Transverse colon (tissue), 4 donors: ENCODE measurements around the gene ARHGAP30. TPM values are rescaled to one million over a fixed set of nuclear protein-coding genes. Genes with fewer than 3 reads are reported as not detected.
A peak's percentile ranks its signal among the peaks of the same experiment; 100 is the strongest.

ENCODE experiments used
- DNase-seq: peaks from one replicate; pipeline ENCODE4 v3.0.0-alpha.2; 2019
- H3K27ac ChIP-seq, 4 donors: fragments of 200-600 bp; sonication (generic); 2 replicates each; pipeline ENCODE4 v1.5.1; 2016 to 2018; ENCODE audit warnings: inconsistent platforms in 4 of 4
- H3K27me3 ChIP-seq: fragments of 200-600 bp; sonication (generic); 2 replicates; pipeline ENCODE4 v1.5.1; 2017; ENCODE audit warnings: inconsistent platforms
- H3K36me3 ChIP-seq, 4 donors: fragments of 200-600 bp; sonication (generic); 2 replicates each; pipeline ENCODE4 v1.5.1; 2017 to 2019; ENCODE audit warnings: inconsistent platforms in 4 of 4
- H3K4me1 ChIP-seq, 4 donors: fragments of 200-600 bp; sonication (generic); 2 replicates each; pipeline ENCODE4 v1.5.1; 2017 to 2020; ENCODE audit warnings: inconsistent platforms in 4 of 4
- H3K4me3 ChIP-seq, 4 donors: fragments of 200-600 bp; sonication (generic); 1 replicate in 1 of 4; 2 replicates in 3 of 4; pipeline versions ENCODE4 v1.5.1 to v1.6.1; 2017 to 2019; ENCODE audit warnings: inconsistent platforms in 4 of 4
- H3K9me3 ChIP-seq, 2 donors: fragments of 200-600 bp; sonication (generic); 2 replicates each; pipeline ENCODE4 v1.5.1; 2017 to 2019; ENCODE audit warnings: inconsistent platforms in 2 of 2
- EP300 ChIP-seq: sonication (generic); formaldehyde crosslinking; IDR thresholded peaks from one replicate; pipeline ENCODE4 v1.6.1; 2017; ENCODE audit warnings: antibody characterized with exemption, low read depth
- POLR2A ChIP-seq: fragments of 450-650 bp; IDR thresholded peaks from one replicate; pipeline ENCODE4 v1.6.1; 2016; ENCODE audit warnings: antibody characterized with exemption, mild to moderate bottlenecking, moderate library complexity
- POLR2AphosphoS5 ChIP-seq, 3 donors: sonication (generic); formaldehyde crosslinking; IDR thresholded peaks; one replicate each; pipeline ENCODE4 v1.6.1; 2016; ENCODE audit warnings: antibody characterized with exemption in 3 of 3
- WGBS, 2 donors: methylation state at CpG; one replicate each; pipeline ENCODE4 v1.1.5; 2018; ENCODE audit warnings: low coverage in 1 of 2; 5-methylcytosine and 5-hydroxymethylcytosine counted together
- in situ Hi-C, 4 donors: fragments of 200-750 bp; cut with MboI; loops; one replicate each; pipeline versions ENCODE4 v1.15.0 to v1.15.1; 2017; ENCODE audit warnings: low sequenced_read_pairs in 3 of 4, low pct_ligation_motif_present in 1 of 4, low pct_unique_long_range_greater_than_20kb in 1 of 4
- intact Hi-C: fragments of 100-400 bp; cut with DNase I; formaldehyde crosslinking; loops from one replicate; pipeline ENCODE4 v1.15.1; 2023; ENCODE audit warnings: low total_unique reads
- total RNA-seq, 4 donors: library from RNA; depleted of rRNA; stranded (reverse); fragments of >200 nt; gene quantifications; one replicate each; pipeline ENCODE4 v1.1.0, GENCODE V29; 2016
- TF ChIP-seq, protein P1 (sequence below), 5 experiments: fragments of 200-600 bp in 3 of 5; fragments of 450-650 bp in 2 of 5; sonication (generic) in 3 of 5; IDR thresholded peaks; 1 replicate in 2 of 5; 2 replicates in 3 of 5; pipeline ENCODE4 v1.5.1; 2016 to 2017; ENCODE audit warnings: antibody characterized with exemption in 5 of 5, inconsistent platforms in 3 of 5, mild to moderate bottlenecking in 2 of 5, moderate library complexity in 1 of 5

Gene ARHGAP30
- total RNA-seq, 4 donors from 2014 or later = 0.60 to 11.0 (median 4.4) TPM

- intact Hi-C loops (no loop called here), in situ Hi-C loops (no loop called here)
- Histone ChIP-seq H3K4me1 (peaks cover 18 to 42% (median 26%) of the 10 kb centered on the region in 4 donors), H3K27me3 (no peaks in the 10 kb centered on the region), H3K9me3 (no peaks in the 10 kb centered on the region), H3K36me3 (no peaks in the 10 kb centered on the region), H3K4me3 (peak overlapping the region in 2 of 4 donors; percentile 1 to 28), H3K27ac (peak overlapping the region; percentile 86 to 92 (median 90))
- DNase-seq = peak; percentile 93
- 16 to 31% methylated on average over 2 to 15 of the region's 15 CpGs for WGBS, 2 donors
- TF ChIP-seq POLR2A (peak; percentile 64), EP300 (peak; percentile 71), POLR2AphosphoS5 (IDR thresholded peaks at IDR 0.05) (peak; percentile 67 to 92 (median 87))
- TF ChIP-seq, protein P1, sequence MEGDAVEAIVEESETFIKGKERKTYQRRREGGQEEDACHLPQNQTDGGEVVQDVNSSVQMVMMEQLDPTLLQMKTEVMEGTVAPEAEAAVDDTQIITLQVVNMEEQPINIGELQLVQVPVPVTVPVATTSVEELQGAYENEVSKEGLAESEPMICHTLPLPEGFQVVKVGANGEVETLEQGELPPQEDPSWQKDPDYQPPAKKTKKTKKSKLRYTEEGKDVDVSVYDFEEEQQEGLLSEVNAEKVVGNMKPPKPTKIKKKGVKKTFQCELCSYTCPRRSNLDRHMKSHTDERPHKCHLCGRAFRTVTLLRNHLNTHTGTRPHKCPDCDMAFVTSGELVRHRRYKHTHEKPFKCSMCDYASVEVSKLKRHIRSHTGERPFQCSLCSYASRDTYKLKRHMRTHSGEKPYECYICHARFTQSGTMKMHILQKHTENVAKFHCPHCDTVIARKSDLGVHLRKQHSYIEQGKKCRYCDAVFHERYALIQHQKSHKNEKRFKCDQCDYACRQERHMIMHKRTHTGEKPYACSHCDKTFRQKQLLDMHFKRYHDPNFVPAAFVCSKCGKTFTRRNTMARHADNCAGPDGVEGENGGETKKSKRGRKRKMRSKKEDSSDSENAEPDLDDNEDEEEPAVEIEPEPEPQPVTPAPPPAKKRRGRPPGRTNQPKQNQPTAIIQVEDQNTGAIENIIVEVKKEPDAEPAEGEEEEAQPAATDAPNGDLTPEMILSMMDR (IDR thresholded peaks at IDR 0.05) = no peak
Observed at GRCh38 chr1:161013488-161014230, 56.0 kb downstream of the ARHGAP30 start.

DNA sequence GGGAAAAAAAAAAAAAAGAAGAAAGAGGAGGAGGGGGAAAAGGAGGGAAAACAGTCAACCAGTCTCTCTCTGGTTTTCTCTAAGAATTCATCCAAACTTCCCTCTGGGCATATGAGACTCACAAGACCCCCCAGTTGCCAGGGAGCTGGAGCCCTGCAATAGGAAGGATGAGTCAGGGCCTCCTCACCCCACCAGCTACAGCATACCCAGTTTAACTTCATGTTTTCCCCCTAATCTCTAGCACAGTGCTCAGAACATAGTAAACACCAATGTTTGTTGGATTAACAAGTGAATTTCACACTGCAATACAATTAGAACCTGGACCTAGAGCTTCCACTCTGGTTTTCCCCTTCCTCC, 56.6 kb downstream of the ARHGAP30 start:
- DNase-seq = no peak
- Histone ChIP-seq H3K9me3 (no peaks in the 10 kb centered on the region), H3K36me3 (no peaks in the 10 kb centered on the region), H3K27ac (peak overlapping the region; percentile 86 to 92 (median 90)), H3K27me3 (no peaks in the 10 kb centered on the region), H3K4me3 (peak overlapping the region in 1 of 4 donors; percentile 28), H3K4me1 (peaks cover 13 to 37% (median 24%) of the 10 kb centered on the region in 4 donors)
- no peak for TF ChIP-seq POLR2AphosphoS5 (IDR thresholded peaks at IDR 0.05)
- TF ChIP-seq, protein P1 (IDR thresholded peaks at IDR 0.05) = no peak
- in situ Hi-C loops = no loop called here
- intact Hi-C loops = no loop called here

- Histone ChIP-seq H3K9me3 (no peaks in the 10 kb centered on the region), H3K4me1 (peaks cover 11 to 30% (median 23%) of the 10 kb centered on the region in 4 donors), H3K27ac (peak overlapping the region; percentile 86 to 92 (median 90)), H3K27me3 (no peaks in the 10 kb centered on the region), H3K36me3 (no peaks in the 10 kb centered on the region), H3K4me3 (no peak overlapping the region)
- 82 to 96% methylated on average over 2 to 3 of the region's 3 CpGs for WGBS, 2 donors
- in situ Hi-C loops = no loop called here
- TF ChIP-seq POLR2A (no peak), EP300 (no peak), POLR2AphosphoS5 (IDR thresholded peaks at IDR 0.05) (no peak)
- TF ChIP-seq, protein P1 (IDR thresholded peaks at IDR 0.05) = no peak
- DNase-seq = no peak
- intact Hi-C loops = no loop called here
Observed at GRCh38 chr1:161012420-161012819, 57.3 kb downstream of the ARHGAP30 start.

- H3K27me3 ChIP-seq = no peaks in the 10 kb centered on the region
- H3K4me3 ChIP-seq = no peak overlapping the region
- no peaks in the 10 kb centered on the region for H3K36me3 ChIP-seq
- peaks cover 11 to 21% (median 18%) of the 10 kb centered on the region in 4 donors for H3K4me1 ChIP-seq
- no peak for TF ChIP-seq POLR2AphosphoS5 (IDR thresholded peaks at IDR 0.05)
- TF ChIP-seq, protein P1 (IDR thresholded peaks at IDR 0.05) = no peak
- TF ChIP-seq EP300 = no peak
- TF ChIP-seq POLR2A = no peak
- H3K9me3 ChIP-seq = no peaks in the 10 kb centered on the region
- DNase-seq = no peak
- H3K27ac ChIP-seq = no peak overlapping the region
- WGBS, 2 donors = 77 to 100% methylated on average over 1 to 7 of the region's 7 CpGs
- in situ Hi-C loops = no loop called here
- intact Hi-C loops = no loop called here
Observed at GRCh38 chr1:161009602-161010211, 60.0 kb downstream of the ARHGAP30 start.
